ENCODE results near the gene EXOSC5.

EXOSC5 gene

GRCh38 chr19:41413947-41414346 is 16.8 kb upstream of the EXOSC5 start:
- TF ChIP-seq CTCF (conservative IDR thresholded peaks at IDR 0.05; ENCODE audit: low read length) (no peak), EZH2phosphoT487 (IDR thresholded peaks at IDR 0.05; ENCODE audit: borderline replicate concordance) (no peak)
- Histone ChIP-seq H3K4me1 (ENCODE audit: insufficient read depth, low read length, poor library complexity, severe bottlenecking) (no peaks in the 10 kb centered on the region), H3K9me3 (ENCODE audit: insufficient read depth, low read depth, low read length) (no peaks in the 10 kb centered on the region), H3K9me2 (replicated peaks; ENCODE audit: low read depth, low read length) (no peaks in the 10 kb centered on the region), H2AFZ (ENCODE audit: low read length) (no peak overlapping the region), H3K9ac (ENCODE audit: low read depth, low read length, poor library complexity, severe bottlenecking) (no peak overlapping the region), H3K4me3 (ENCODE audit: low read length, poor library complexity, severe bottlenecking) (no peak overlapping the region), H3K4me2 (ENCODE audit: low read depth, low read length, poor library complexity, severe bottlenecking) (no peak overlapping the region), H3K36me3 (ENCODE audit: insufficient read depth, low read length) (peaks cover 9% of the 10 kb centered on the region; the same call in 1 of the 2 replicates), H3K79me2 (ENCODE audit: insufficient read depth, low read length) (no peaks in the 10 kb centered on the region), H3K27me3 (ENCODE audit: insufficient read depth, low read length, poor library complexity, severe bottlenecking) (no peaks in the 10 kb centered on the region), H3F3A (ENCODE audit: low read depth) (no peaks in the 10 kb centered on the region), H4K20me1 (ENCODE audit: insufficient read depth, low read length, poor library complexity, severe bottlenecking) (no peaks in the 10 kb centered on the region)

DNA sequence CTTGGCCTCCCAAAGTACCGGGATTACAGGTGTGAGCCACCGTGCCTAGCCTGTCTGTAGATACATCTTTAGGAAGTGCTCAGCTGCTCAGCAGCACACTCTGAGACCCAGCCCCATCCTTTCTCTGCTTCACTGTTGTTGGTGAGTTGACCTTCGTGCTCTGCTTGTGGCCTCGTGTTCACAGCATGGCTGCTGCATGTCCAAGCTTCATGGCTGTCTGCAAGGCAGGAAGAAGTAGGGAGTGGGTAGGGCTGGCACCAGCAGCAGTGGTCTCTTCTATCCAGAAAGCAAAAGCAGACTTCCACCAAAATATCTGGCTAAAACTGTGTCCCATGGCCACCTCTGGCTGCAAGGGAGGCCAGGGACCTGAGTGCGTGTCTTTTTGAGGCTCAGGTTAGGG is 15.8 kb upstream of the EXOSC5 start:
- Histone ChIP-seq H3K4me3 (ENCODE audit: low read length, poor library complexity, severe bottlenecking) (no peak overlapping the region), H3K4me1 (ENCODE audit: insufficient read depth, low read length, poor library complexity, severe bottlenecking) (no peaks in the 10 kb centered on the region), H3K79me2 (ENCODE audit: insufficient read depth, low read length) (no peaks in the 10 kb centered on the region), H3K9ac (ENCODE audit: low read depth, low read length, poor library complexity, severe bottlenecking) (no peak overlapping the region), H3F3A (ENCODE audit: low read depth) (no peaks in the 10 kb centered on the region), H3K9me2 (replicated peaks; ENCODE audit: low read depth, low read length) (no peaks in the 10 kb centered on the region), H3K36me3 (ENCODE audit: insufficient read depth, low read length) (peaks cover 5% of the 10 kb centered on the region; the same call in 1 of the 2 replicates), H3K27me3 (ENCODE audit: insufficient read depth, low read length, poor library complexity, severe bottlenecking) (no peaks in the 10 kb centered on the region), H3K4me2 (ENCODE audit: low read depth, low read length, poor library complexity, severe bottlenecking) (no peak overlapping the region), H2AFZ (ENCODE audit: low read length) (no peak overlapping the region), H3K9me3 (ENCODE audit: insufficient read depth, low read depth, low read length) (no peaks in the 10 kb centered on the region), H4K20me1 (ENCODE audit: insufficient read depth, low read length, poor library complexity, severe bottlenecking) (no peaks in the 10 kb centered on the region)
- TF ChIP-seq CTCF (conservative IDR thresholded peaks at IDR 0.05; ENCODE audit: low read length) = no peak
- no peak for TF ChIP-seq EZH2phosphoT487 (IDR thresholded peaks at IDR 0.05; ENCODE audit: borderline replicate concordance)

GRCh38 chr19:41411968-41412265 is 14.8 kb upstream of the EXOSC5 start:
- H2AFZ ChIP-seq (ENCODE audit: low read length) = no peak overlapping the region
- no peaks in the 10 kb centered on the region for H4K20me1 ChIP-seq (ENCODE audit: insufficient read depth, low read length, poor library complexity, severe bottlenecking)
- H3K4me1 ChIP-seq (ENCODE audit: insufficient read depth, low read length, poor library complexity, severe bottlenecking) = no peaks in the 10 kb centered on the region
- H3K4me3 ChIP-seq (ENCODE audit: low read length, poor library complexity, severe bottlenecking) = no peak overlapping the region
- H3F3A ChIP-seq (ENCODE audit: low read depth) = no peaks in the 10 kb centered on the region
- no peak overlapping the region for H3K4me2 ChIP-seq (ENCODE audit: low read depth, low read length, poor library complexity, severe bottlenecking)
- no peaks in the 10 kb centered on the region for H3K9me3 ChIP-seq (ENCODE audit: insufficient read depth, low read depth, low read length)
- H3K36me3 ChIP-seq (ENCODE audit: insufficient read depth, low read length) = peaks cover 5% of the 10 kb centered on the region; the same call in 1 of the 2 replicates
- no peak for TF ChIP-seq CTCF (conservative IDR thresholded peaks at IDR 0.05; ENCODE audit: low read length)
- TF ChIP-seq EZH2phosphoT487 (IDR thresholded peaks at IDR 0.05; ENCODE audit: borderline replicate concordance) = no peak
- H3K27me3 ChIP-seq (ENCODE audit: insufficient read depth, low read length, poor library complexity, severe bottlenecking) = no peaks in the 10 kb centered on the region
- no peaks in the 10 kb centered on the region for H3K79me2 ChIP-seq (ENCODE audit: insufficient read depth, low read length)
- no peak overlapping the region for H3K9ac ChIP-seq (ENCODE audit: low read depth, low read length, poor library complexity, severe bottlenecking)
- no peaks in the 10 kb centered on the region for H3K9me2 ChIP-seq (replicated peaks; ENCODE audit: low read depth, low read length)
